Left renal cortex interstitium (tissue), 4 donors: ENCODE data around the gene NFAT5. TPM values are rescaled to one million over a fixed set of nuclear protein-coding genes. Genes with fewer than 3 reads are reported as not detected.
"Not testable (repeated sequence)": the region's sequence is repeated elsewhere in the genome, so short reads cannot be mapped to it uniquely, and the experiment has no call there.

Experiments
- DNase-seq, 4 donors: peaks; one replicate each; pipeline ENCODE4 v3.0.0-alpha.2; 2013; ENCODE audit warnings: low read depth in 4 of 4, low spot score in 2 of 4, missing footprints in 1 of 4
- polyA plus RNA-seq, 4 donors: library from polyadenylated mRNA; unstranded; fragments of 120-200 nt; gene quantifications; one replicate each; pipeline ENCODE4 v1.2.1, GENCODE V29; 2013; ENCODE audit not compliant: insufficient read length in 4 of 4

Gene NFAT5
- polyA plus RNA-seq, 4 donors: 25.3 to 70.2 (median 47.9) TPM

- not testable (repeated sequence) for DNase-seq
Observed at GRCh38 chr16:69636563-69637146, 70.9 kb downstream of the NFAT5 start.

- not testable (repeated sequence) for DNase-seq
Observed at GRCh38 chr16:69637206-69637865, 71.6 kb downstream of the NFAT5 start.

- DNase-seq: not testable (repeated sequence)
Observed at GRCh38 chr16:69643997-69644396, 78.2 kb downstream of the NFAT5 start.

- DNase-seq: no peak
Observed at GRCh38 chr16:69644790-69645189, 79.0 kb downstream of the NFAT5 start.

GRCh38 chr16:69647020-69647419, 81.3 kb downstream of the NFAT5 start:
- DNase-seq: no peak

GRCh38 chr16:69651217-69651616, 85.5 kb downstream of the NFAT5 start:
- no peak for DNase-seq

GRCh38 chr16:69654280-69654931, 88.6 kb downstream of the NFAT5 start:
- no peak for DNase-seq

GRCh38 chr16:69660166-69660565, 94.4 kb downstream of the NFAT5 start:
- no peak for DNase-seq

- no peak for DNase-seq
Observed at GRCh38 chr16:69662901-69663300, 97.1 kb downstream of the NFAT5 start.

GRCh38 chr16:69663846-69664245, 98.1 kb downstream of the NFAT5 start:
- no peak for DNase-seq

- no peak for DNase-seq
Observed at GRCh38 chr16:69669577-69669976, 103.8 kb downstream of the NFAT5 start.

GRCh38 chr16:69672315-69672997, 106.7 kb downstream of the NFAT5 start:
- no peak for DNase-seq

- DNase-seq: no peak
Observed at GRCh38 chr16:69672998-69673713, 107.4 kb downstream of the NFAT5 start.

GRCh38 chr16:69680358-69680757, 114.6 kb downstream of the NFAT5 start:
- DNase-seq: no peak

GRCh38 chr16:69688589-69688988, 122.8 kb downstream of the NFAT5 start:
- DNase-seq: no peak

GRCh38 chr16:69691980-69692911, 126.5 kb downstream of the NFAT5 start:
- DNase-seq: no peak

- no peak for DNase-seq
Observed at GRCh38 chr16:69693916-69694315, 128.2 kb downstream of the NFAT5 start.

GRCh38 chr16:69698404-69698803, 132.6 kb downstream of the NFAT5 start:
- no peak for DNase-seq

GRCh38 chr16:69699915-69700314, 134.1 kb downstream of the NFAT5 start:
- DNase-seq: no peak

- no peak for DNase-seq
Observed at GRCh38 chr16:69701452-69701851, 135.7 kb downstream of the NFAT5 start.
